IMR-90 (cell line): Measurements from ENCODE around the gene VWDE. TPM values are rescaled to one million over a fixed set of nuclear protein-coding genes. Genes with fewer than 3 reads are reported as not detected.

Experiments
- ATAC-seq: fragments of 200-7000 bp; cut with Tn5 transposase; 2 replicates; pipeline ENCODE4 v1.9.1; 2020; ENCODE audit warnings: low read depth, mild to moderate bottlenecking, moderate library complexity
- BruUV-seq: library from RNA; stranded (reverse); fragments of 400-500 nt; replicated peaks from 2 replicates; lab custom pipeline; 2021; lab: Mats Ljungman, UMichigan
- CTCF ChIA-PET: fragments of 300-600 bp; formaldehyde crosslinking; extraction: SDS; loops from one replicate; lab custom pipeline; 2021; ENCODE audit warnings: antibody characterized with exemption; lab: Yijun Ruan, JAX
- POLR2A ChIA-PET: fragments of 300-600 bp; sonication (Branson Sonifier 250); formaldehyde crosslinking; loops from one replicate; lab custom pipeline; 2022; ENCODE audit warnings: antibody characterized with exemption; ENCODE audit not compliant: unreplicated experiment; lab: Charles Lee
- DNase-seq: peaks from one replicate; pipeline ENCODE4 v3.0.0; 2013
- H2AFZ ChIP-seq: replicated peaks from 2 replicates; pipeline ENCODE3; 2013; ENCODE audit warnings: low read length, mild to moderate bottlenecking; ENCODE audit not compliant: poor library complexity
- H2AK5ac ChIP-seq: 2 replicates; pipeline ENCODE4 v1.6.1; 2013; ENCODE audit warnings: low read depth, low read length, inconsistent platforms
- H2AK9ac ChIP-seq: replicated peaks from 2 replicates; pipeline ENCODE3; 2013; ENCODE audit warnings: mild to moderate bottlenecking, low read depth, low read length, moderate library complexity; ENCODE audit not compliant: poor library complexity
- H2BK120ac ChIP-seq: 2 replicates; pipeline ENCODE4 v1.6.1; 2013; ENCODE audit warnings: low read depth, low read length, inconsistent platforms
- H2BK15ac ChIP-seq: 3 replicates; pipeline ENCODE4 v1.6.1; 2013; ENCODE audit warnings: low read depth, low read length, inconsistent platforms
- H2BK20ac ChIP-seq: 2 replicates; pipeline ENCODE4 v1.6.1; 2013; ENCODE audit warnings: low read depth, mild to moderate bottlenecking, inconsistent platforms, low read length, moderate library complexity
- H2BK5ac ChIP-seq: 2 replicates; pipeline ENCODE4 v1.6.1; 2013; ENCODE audit warnings: mild to moderate bottlenecking, low read depth, low read length, inconsistent platforms; ENCODE audit not compliant: poor library complexity, severe bottlenecking
- H3K14ac ChIP-seq: replicated peaks from 2 replicates; pipeline ENCODE4 v1.6.1; 2013; ENCODE audit warnings: low read depth, low read length, inconsistent platforms
- H3K18ac ChIP-seq: 2 replicates; pipeline ENCODE4 v1.6.1; 2013; ENCODE audit warnings: low read depth, low read length, control low read depth
- H3K23ac ChIP-seq: 2 replicates; pipeline ENCODE4 v1.6.1; 2013; ENCODE audit warnings: low read depth, low read length, inconsistent platforms
- H3K27ac ChIP-seq: 2 replicates; pipeline ENCODE4 v1.5.1; 2013; ENCODE audit warnings: mild to moderate bottlenecking, control low read depth, low read length; ENCODE audit not compliant: insufficient read depth
- H3K27me3 ChIP-seq: 2 replicates; pipeline ENCODE4 v1.6.1; 2013; ENCODE audit warnings: low read length; ENCODE audit not compliant: control insufficient read depth, insufficient read depth
- H3K36me3 ChIP-seq: 2 replicates; pipeline ENCODE4 v1.6.1; 2013; ENCODE audit warnings: low read length, mixed read lengths; ENCODE audit not compliant: control insufficient read depth, insufficient read depth
- H3K4ac ChIP-seq: 2 replicates; pipeline ENCODE4 v1.6.1; 2013; ENCODE audit warnings: low read depth, low read length, inconsistent platforms
- H3K4me1 ChIP-seq: 2 replicates; pipeline ENCODE4 v1.6.1; 2013; ENCODE audit warnings: low read length, mixed read lengths; ENCODE audit not compliant: control insufficient read depth, insufficient read depth
- H3K4me2 ChIP-seq: 2 replicates; pipeline ENCODE4 v1.6.1; 2013; ENCODE audit warnings: low read depth, mild to moderate bottlenecking, control low read depth, low read length, moderate library complexity
- H3K4me3 ChIP-seq: 2 replicates; pipeline ENCODE4 v1.5.1; 2013; ENCODE audit warnings: low read depth, mild to moderate bottlenecking, control low read depth, low read length, moderate library complexity; ENCODE audit not compliant: insufficient read depth
- H3K56ac ChIP-seq: 2 replicates; pipeline ENCODE4 v1.6.1; 2013; ENCODE audit warnings: low read length, inconsistent platforms; ENCODE audit not compliant: insufficient read depth; ENCODE audit errors: extremely low read depth
- H3K79me1 ChIP-seq, 2 experiments: 2 replicates each; pipeline ENCODE4 v1.6.1; 2013; ENCODE audit warnings: low read length in 2 of 2, inconsistent platforms in 1 of 2, low read depth in 1 of 2
- H3K9ac ChIP-seq: 2 replicates; pipeline ENCODE4 v1.6.1; 2013; ENCODE audit warnings: low read depth, low read length, control low read depth
- H3K9me1 ChIP-seq: 2 replicates; pipeline ENCODE4 v1.6.1; 2013; ENCODE audit warnings: low read length, inconsistent platforms; ENCODE audit not compliant: insufficient read depth
- H3K9me3 ChIP-seq: 2 replicates; pipeline ENCODE4 v1.6.1; 2013; ENCODE audit warnings: low read length; ENCODE audit not compliant: control insufficient read depth, insufficient read depth
- H4K20me1 ChIP-seq: 2 replicates; pipeline ENCODE4 v1.6.1; 2013; ENCODE audit warnings: low read length, inconsistent platforms; ENCODE audit not compliant: insufficient read depth
- H4K5ac ChIP-seq: 2 replicates; pipeline ENCODE4 v1.6.1; 2013; ENCODE audit warnings: mild to moderate bottlenecking, low read depth, low read length, control low read depth
- H4K8ac ChIP-seq, 2 experiments: 2 replicates each; pipeline ENCODE4 v1.6.1; 2013; ENCODE audit warnings: low read depth in 2 of 2, low read length in 2 of 2, control low read depth in 1 of 2, inconsistent platforms in 1 of 2
- H4K91ac ChIP-seq: 2 replicates; pipeline ENCODE4 v1.6.1; 2013; ENCODE audit warnings: low read depth, low read length, inconsistent platforms; ENCODE audit not compliant: insufficient read depth
- MAFK ChIP-seq: IDR thresholded peaks from 2 replicates; pipeline ENCODE4 v1.6.1; 2012; ENCODE audit warnings: low read depth, low read length, improper control_type of control experiment
- MAZ ChIP-seq: IDR thresholded peaks from 2 replicates; pipeline ENCODE4 v1.6.1; 2012; ENCODE audit warnings: low read depth, mild to moderate bottlenecking, low read length, improper control_type of control experiment, moderate library complexity, borderline replicate concordance
- dilution Hi-C: fragments of 300-500 bp; cut with HindIII; formaldehyde crosslinking; loops from one replicate; pipeline ENCODE4 v1.14.3; 2018; ENCODE audit warnings: low sequenced_read_pairs; ENCODE audit not compliant: unreplicated experiment
- in situ Hi-C: fragments of 300-500 bp; cut with MboI; formaldehyde crosslinking; loops from 3 replicates; pipeline ENCODE4 v1.14.3; 2019; ENCODE audit warnings: low sequenced_read_pairs, inconsistent platforms, mixed read lengths
- intact Hi-C: fragments of 100-400 bp; cut with micrococcal nuclease; formaldehyde crosslinking; loops from 2 replicates; pipeline ENCODE4 v1.10.0; 2022
- polyA plus RNA-seq, 3 experiments: library from polyadenylated mRNA; depleted of rRNA; stranded (reverse); fragments of >200 nt; gene quantifications; 2 replicates each; pipeline ENCODE4 v1.2.3, GENCODE V29; 2012; ENCODE audit warnings: low replicate concordance in 1 of 3
- total RNA-seq: library from RNA; depleted of rRNA; stranded (reverse); fragments of >200 nt; gene quantifications from 2 replicates; pipeline ENCODE4 v1.2.3, GENCODE V29; 2012
- TF ChIP-seq, protein P1 (sequence below): conservative IDR thresholded peaks from 2 replicates; pipeline ENCODE4 v1.5.1; 2012; ENCODE audit warnings: mild to moderate bottlenecking, low read depth, low read length, improper control_type of control experiment
- TF ChIP-seq, protein P2 (sequence below): fragments of 150-350 bp; IDR thresholded peaks from 2 replicates; pipeline ENCODE4 v1.6.1; 2017; ENCODE audit warnings: mild to moderate bottlenecking, antibody characterized with exemption, low read length, low read depth

VWDE gene
- total and polyA plus RNA-seq, 2 of the 4 experiments (the other 2 are of a cell fraction): 0.05 to 0.18 TPM

DNA sequence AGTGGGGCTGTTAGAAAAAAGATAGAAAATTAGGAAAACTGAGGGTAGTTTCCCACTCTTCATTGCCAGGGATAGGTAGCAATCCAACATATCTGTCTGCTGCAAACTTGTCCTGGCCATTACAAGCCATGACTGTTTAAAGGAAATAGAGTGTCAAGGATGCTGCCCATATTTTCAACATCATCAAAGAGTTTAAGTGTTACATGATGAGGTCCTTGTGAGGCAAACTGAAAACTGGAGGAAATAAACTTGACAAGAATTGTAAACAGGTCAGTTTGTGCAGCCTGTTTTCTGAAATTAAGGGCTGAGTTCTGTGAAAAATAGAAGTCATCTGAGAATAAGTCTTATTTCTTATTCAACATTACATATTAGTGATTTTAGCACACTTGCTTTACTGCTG is 78.0 kb downstream of the VWDE start:
- POLR2A ChIA-PET: no interaction called here
- Histone ChIP-seq H2AK5ac (no peak overlapping the region), H3K27ac (no peak overlapping the region), H2AFZ (no peak overlapping the region), H3K9ac (no peak overlapping the region), H2BK15ac (no peak overlapping the region), H3K18ac (no peak overlapping the region), H2BK120ac (no peak overlapping the region), H3K23ac (no peak overlapping the region), H3K79me1 (no peaks in the 10 kb centered on the region), H2BK5ac (no peak overlapping the region), H3K4me1 (no peaks in the 10 kb centered on the region), H4K5ac (no peak overlapping the region), H3K36me3 (no peaks in the 10 kb centered on the region), H3K4ac (no peak overlapping the region), H3K14ac (no peak overlapping the region), H3K9me1 (no peaks in the 10 kb centered on the region), H4K91ac (no peak overlapping the region), H4K8ac (no peak overlapping the region), H3K9me3 (no peaks in the 10 kb centered on the region), H3K56ac (no peak overlapping the region), H3K4me3 (no peak overlapping the region), H2BK20ac (no peak overlapping the region), H4K20me1 (no peaks in the 10 kb centered on the region), H2AK9ac (no peak overlapping the region), H3K27me3 (no peaks in the 10 kb centered on the region), H3K4me2 (no peak overlapping the region)
- intact Hi-C loops: no loop called here
- dilution Hi-C loops: no loop called here
- CTCF ChIA-PET: no interaction called here
- BruUV-seq: no TSS peak
- DNase-seq (no peak), ATAC-seq (no peak)
- in situ Hi-C loops: no loop called here
- TF ChIP-seq, protein P1, sequence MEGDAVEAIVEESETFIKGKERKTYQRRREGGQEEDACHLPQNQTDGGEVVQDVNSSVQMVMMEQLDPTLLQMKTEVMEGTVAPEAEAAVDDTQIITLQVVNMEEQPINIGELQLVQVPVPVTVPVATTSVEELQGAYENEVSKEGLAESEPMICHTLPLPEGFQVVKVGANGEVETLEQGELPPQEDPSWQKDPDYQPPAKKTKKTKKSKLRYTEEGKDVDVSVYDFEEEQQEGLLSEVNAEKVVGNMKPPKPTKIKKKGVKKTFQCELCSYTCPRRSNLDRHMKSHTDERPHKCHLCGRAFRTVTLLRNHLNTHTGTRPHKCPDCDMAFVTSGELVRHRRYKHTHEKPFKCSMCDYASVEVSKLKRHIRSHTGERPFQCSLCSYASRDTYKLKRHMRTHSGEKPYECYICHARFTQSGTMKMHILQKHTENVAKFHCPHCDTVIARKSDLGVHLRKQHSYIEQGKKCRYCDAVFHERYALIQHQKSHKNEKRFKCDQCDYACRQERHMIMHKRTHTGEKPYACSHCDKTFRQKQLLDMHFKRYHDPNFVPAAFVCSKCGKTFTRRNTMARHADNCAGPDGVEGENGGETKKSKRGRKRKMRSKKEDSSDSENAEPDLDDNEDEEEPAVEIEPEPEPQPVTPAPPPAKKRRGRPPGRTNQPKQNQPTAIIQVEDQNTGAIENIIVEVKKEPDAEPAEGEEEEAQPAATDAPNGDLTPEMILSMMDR: no peak
- TF ChIP-seq, protein P2, sequence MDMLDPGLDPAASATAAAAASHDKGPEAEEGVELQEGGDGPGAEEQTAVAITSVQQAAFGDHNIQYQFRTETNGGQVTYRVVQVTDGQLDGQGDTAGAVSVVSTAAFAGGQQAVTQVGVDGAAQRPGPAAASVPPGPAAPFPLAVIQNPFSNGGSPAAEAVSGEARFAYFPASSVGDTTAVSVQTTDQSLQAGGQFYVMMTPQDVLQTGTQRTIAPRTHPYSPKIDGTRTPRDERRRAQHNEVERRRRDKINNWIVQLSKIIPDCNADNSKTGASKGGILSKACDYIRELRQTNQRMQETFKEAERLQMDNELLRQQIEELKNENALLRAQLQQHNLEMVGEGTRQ: no peak
- TF ChIP-seq MAZ (no peak), MAFK (no peak)
